ENCODE measurements around the gene CXCL5.

CXCL5 gene

DNA sequence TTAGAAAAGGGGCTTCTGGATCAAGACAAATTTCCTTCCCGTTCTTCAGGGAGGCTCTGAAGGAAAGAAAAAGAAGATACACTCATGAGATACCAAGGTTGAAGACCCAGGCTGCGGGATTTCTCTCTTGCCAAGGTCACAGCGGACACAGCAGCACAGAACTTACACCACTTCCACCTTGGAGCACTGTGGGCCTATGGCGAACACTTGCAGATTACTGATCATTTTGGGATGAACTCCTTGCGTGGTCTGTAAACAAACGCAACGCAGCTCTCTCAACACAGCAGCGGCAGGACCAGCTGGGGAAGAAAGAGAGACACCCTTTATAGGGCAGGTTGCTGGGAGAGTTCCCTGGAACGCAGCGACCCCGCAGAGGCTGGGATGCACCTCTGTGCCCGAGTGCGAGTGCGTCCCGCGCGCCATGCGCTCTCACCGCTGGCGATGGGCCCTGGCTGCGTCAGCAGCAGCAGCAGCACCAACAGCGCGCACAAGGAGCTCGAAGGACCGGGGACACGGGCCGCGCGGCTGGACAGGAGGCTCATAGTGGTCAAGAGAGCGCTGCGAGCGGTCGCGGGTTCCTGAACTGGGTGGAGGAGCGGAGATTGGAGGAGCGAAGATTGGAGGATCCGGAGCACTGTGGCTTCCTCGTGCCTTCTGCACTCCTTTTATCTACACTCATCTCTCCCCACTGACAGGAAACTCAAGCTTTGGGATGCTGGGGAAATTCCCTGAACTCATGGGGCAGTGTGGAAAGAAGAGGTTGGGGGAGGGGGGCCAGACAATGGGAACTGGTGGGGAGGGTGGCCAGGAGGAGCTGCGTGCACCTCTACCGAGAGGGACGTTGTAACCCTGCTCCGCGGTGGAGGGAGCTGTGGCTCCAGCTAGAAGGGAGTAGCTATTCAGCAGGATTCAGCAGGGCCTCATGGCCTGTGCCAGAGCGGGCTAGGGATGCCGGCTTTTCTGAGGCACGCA is at the start of gene CXCL5:
Gene CXCL5, minus strand, starts transcription at position 638 of the 972 bp plus-strand sequence. Its CDS starts 96 bp downstream, at position 542.
- DNase-seq (ENCODE audit: low read depth in 2 of 2): no peak

DNA sequence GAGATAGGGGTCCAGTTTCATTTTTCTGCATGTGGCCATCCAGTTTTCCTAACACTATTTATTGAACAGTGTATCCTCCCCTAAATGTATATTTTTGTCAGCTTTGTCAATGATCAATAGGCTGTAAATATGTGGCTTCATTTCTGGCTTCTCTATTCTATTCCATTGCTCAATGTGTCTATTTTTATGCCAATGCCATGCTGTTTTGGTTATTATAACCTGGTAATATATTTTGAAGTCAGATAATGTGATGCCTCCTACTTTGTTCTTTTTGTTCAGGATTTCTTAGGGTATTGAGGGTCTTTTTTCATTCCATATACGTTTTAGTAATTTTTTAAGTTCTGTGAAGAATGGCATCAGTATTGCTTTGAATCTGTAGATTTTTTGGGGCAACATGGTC is 48.7 kb upstream of the CXCL5 start:
- DNase-seq (ENCODE audit: low read depth in 2 of 2): no peak

DNA sequence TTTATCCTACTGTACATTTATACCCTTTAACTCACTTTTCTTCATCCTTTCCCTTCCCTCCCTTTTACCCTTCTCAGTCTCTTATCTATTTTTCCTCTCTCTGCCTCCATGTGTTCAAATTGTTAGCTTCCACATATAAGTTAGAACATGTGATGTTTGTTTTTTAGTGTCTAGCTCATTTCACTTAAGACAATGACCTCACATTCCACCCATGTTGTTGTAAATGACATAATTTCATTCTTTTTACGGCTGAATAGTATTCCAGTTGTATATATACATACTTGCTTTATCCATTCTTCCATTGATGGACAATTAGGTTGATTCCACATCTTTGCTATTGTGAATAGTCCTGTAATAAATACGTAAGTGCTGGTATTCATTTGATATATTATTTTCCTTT is 47.3 kb upstream of the CXCL5 start:
- no peak for DNase-seq (ENCODE audit: low read depth in 2 of 2)

DNA sequence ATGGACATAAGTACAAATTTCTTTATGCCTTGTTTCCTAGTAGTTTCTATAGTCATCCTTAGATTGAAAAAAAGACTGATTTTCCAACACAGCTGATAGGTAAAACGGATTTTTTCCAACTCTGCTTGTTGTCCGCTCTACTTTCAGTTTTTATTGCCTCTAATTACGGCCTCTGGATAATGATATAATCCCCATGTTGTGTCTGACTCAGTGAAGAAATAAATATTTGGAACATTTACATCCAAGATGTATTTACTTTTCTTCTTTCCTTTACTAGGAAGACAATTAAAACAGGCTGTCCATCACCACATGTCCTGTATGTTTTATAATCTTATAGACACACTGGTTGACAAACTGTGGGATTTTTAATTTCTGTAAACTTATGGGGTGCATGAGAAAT is 46.8 kb upstream of the CXCL5 start:
- no peak for DNase-seq (ENCODE audit: low read depth in 2 of 2)

DNA sequence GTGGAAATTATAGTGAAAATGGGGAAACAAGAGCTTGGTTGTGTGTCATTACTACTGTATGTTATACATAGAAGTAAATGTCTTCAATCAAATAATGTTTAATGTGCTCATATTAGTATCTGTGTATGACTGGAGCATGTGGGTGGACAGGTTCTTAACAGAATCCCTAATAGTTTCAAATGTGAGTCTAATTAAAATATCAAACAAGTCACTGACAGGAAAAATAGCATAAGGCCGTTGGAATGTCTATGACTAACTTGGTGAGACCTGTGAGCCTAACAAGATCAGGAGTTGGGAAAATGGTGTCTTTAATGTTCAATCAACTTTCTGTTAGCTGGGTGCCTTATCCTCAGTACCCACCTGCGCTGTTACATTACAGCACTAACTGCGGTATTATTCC is 46.2 kb upstream of the CXCL5 start:
- DNase-seq (ENCODE audit: low read depth in 2 of 2): no peak

DNA sequence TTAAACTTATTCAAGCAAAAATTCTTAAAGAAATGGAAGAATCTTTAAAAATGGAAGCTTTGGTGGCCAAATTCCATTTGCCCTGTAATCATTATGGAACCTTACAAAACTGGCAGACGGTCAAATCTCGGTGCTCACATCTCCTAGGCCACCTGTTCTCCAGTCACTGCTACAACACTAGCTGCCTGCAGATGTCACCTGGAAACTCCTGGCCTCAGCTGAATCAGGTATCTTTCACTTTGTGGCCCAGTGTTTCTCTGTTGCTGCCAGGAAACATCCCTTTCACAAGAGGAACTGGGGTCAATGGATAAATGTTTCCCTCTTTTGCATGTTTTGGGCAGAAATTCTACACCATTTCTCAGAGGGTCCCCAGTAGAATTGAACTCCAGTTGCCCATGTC is 44.2 kb upstream of the CXCL5 start:
- no peak for DNase-seq (ENCODE audit: low read depth in 2 of 2)

DNA sequence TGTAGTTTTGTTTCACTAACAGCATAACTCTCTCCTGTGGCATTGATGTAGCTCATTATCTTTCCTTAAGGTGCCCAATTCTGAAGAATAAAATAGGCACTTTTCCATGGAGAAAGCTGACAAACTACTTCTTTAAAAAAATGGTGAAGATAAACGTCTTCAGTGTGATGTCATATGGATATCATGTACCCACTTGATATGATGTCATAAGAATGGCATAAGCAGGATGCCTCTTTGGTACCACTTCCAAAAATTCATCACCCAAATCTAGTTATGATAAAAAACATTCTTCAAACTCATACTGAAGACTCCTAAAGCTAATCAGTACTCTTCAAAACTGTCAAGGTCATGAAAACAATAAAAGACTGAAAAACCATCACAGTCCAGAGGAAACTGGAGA is 42.9 kb upstream of the CXCL5 start:
- DNase-seq (ENCODE audit: low read depth in 2 of 2): no peak

DNA sequence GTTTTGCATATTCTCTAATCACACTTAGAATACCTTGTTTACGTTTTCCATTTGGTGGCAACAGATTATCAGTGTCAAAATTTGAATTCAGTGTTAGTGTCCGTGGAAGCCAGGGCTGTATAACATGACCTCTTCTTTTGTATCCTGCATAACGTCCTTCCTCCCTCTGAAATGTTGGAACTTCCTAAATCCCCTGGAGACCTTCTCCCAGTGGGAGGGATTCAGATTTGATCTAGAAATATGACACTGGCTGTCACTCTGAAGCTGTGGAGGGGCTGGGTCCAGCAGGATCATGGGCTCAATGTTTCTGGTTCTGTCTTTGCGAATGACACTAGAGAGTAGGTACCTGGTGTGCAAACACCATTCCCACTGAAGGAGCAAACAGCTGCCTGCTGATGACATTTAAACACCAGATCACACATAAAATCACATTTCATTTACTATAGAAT is 40.9 kb upstream of the CXCL5 start:
- no peak for DNase-seq (ENCODE audit: low read depth in 2 of 2)

DNA sequence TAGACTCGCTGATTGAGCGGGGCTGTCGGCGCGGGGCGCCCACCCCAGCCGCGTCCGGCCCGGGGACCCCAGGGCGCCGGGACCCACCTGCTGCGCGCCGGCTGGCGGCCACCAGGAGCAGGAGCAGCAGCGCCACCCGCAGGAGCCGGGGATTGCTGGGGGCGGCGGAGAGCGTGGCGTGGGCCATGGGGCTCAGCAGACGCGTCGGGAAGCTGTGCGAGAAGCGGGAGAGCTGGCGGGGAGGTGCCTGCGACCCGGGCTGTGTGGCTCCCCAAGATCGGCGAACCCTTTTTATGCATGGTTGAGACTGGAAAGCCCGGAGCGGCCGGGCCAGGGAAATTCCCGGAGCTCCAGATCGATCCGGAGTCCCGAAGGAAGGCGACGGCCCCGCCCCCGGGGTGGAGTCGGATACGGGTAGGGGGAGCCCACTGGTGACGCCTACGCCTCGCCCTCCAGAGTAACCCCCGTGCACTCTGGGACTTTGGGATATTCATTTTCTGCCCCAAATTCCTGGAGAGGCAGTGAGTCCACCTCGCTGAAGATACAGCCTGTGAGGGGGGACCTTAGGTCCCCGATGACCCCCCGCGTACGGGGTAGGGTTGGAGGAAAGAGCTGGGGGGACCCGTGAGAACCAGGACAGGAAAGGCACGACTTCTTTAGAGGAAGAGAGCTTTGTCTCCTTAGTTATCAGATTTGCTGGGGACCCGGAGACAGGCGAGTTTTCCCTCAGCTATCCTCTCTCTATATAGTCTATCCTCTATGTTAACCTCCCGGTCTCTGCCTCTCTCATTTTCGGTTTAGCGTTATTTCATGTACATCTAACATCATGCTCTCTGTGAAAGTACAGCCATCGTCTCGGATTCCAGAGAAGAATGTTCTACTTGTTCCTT is 40.2 kb upstream of the CXCL5 start, which contains the start of gene CXCL3:
Gene CXCL3, minus strand, starts transcription at position 265 of the 890 bp plus-strand sequence. Its CDS starts 78 bp downstream, at position 187.
- no peak for DNase-seq (ENCODE audit: low read depth in 2 of 2)

DNA sequence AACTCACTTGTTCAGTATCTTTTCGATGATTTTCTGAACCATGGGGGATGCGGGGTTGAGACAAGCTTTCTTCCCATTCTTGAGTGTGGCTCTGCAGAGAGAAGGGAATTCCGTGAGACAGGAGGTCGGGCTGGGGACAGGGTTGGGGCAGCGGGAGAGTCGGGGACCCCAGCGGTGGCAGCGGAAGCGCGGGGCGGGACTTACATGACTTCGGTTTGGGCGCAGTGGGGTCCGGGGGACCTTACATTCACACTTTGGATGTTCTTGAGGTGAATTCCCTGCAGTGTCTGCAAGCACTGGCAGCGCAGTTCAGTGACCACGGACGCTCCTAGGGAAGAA is 39.6 kb upstream of the CXCL5 start:
- DNase-seq (ENCODE audit: low read depth in 2 of 2): no peak

DNA sequence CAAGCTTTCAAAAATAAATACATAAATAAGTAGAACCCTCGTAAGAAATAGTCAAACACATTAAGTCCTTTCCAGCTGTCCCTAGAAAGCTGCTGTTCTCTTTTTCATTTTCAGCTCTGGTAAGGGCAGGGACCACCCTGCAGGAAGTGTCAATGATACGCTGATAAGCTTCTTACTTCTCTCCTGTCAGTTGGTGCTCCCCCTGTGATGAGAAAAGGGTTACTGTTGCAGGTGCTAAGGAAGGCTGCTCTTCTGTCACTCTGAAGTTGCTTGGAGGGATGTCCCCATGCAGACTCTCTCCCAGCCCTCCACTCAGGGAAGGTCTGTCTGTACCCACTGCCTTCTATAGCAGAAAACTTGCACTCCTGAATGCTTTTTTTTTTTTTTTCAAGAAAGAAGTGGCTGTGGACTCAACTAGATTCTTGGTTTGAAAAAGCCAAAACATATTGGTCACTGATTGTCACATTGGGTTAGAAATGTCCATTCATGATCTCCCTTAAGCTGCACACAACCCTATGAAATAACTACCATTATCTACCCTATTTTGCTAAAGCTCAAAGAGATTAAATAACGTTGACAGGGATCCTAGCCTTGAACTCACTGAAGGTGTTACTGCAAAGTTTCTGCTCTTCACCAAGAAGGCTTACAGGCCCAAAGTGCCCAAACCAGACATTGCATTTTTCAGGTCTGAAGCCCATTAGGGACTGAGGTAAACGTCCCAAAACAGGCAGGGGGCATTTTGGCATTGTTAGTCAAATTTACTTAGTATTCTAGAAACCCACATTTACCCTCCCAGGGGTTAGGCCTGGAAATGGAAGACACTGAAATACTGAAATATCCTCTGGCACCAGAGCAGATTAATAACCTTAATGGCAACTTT is 38.8 kb upstream of the CXCL5 start:
- no peak for DNase-seq (ENCODE audit: low read depth in 2 of 2)

DNA sequence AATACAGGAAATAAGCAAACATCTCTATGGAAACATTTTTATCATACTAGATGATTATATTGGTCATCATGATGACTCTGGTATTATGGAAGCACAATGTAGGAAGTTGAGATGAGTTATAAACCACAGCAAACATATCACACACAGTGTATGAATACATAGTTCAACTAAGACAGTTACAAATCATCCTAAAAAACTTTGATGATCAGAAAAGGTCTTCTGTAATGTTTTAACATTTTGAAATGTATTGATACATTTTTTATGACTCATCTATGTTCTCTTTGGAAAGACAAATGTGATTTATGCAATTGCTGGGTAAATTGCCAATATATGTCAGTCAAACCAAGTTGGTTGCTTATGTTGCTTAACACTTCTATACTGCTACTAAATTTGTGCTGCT is 35.3 kb upstream of the CXCL5 start:
- DNase-seq (ENCODE audit: low read depth in 2 of 2): no peak

DNA sequence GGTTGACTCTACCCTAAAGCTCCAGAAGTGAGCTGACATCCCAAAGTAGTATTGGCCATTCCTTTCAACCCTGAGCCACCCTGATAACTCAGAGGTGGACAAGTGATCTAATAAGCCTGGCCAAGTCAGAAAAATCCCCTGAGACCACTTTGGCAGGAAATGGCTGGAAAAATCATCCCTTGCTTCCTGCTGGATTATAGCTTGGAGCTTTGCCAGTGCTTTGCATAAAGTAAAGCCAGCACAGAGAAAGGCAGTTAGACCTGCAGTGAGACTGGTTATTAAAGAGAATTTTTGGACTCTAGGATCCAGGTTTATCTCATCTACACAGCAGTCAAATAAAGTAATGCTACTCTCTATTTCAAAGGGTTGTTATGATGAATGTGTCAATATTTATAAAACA is 33.6 kb upstream of the CXCL5 start:
- no peak for DNase-seq (ENCODE audit: low read depth in 2 of 2)

DNA sequence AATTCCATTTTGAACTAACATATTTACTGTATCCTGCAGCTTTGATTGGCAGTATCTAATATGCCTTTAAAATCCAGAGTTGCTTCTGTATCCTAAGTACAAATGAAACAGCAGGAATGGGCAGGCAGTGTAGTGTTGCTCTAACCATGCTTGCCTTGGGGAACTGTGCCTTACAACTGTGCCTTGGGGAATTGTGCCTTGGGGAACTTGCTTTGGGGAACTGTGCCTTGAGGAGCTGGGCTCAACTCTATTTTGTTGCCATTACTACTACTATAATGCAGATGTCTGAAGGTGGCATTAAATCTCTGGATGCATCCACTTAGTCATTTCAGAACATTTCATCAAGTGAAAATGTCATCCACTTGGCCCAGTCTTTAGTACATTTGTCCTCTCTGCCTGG is 33.1 kb upstream of the CXCL5 start:
- DNase-seq (ENCODE audit: low read depth in 2 of 2): no peak

DNA sequence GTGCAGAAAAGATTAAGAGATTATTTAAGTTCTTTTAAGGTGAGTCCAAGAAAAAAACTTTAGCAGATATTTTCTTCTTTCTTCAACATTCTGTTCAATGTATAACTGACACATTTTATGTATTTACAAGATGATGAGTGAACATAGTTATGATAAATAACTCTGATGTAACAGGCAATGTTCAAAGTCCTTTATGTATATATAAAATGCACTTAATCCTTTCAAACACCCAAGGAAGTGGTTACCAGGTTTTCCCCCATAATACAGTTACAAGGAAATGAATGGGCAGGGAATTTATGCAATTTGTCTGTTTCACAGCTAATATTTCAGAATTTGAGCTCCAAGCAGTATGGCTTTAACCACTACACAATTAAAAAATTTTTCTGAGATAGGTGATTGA is 31.8 kb upstream of the CXCL5 start:
- DNase-seq (ENCODE audit: low read depth in 2 of 2): no peak

DNA sequence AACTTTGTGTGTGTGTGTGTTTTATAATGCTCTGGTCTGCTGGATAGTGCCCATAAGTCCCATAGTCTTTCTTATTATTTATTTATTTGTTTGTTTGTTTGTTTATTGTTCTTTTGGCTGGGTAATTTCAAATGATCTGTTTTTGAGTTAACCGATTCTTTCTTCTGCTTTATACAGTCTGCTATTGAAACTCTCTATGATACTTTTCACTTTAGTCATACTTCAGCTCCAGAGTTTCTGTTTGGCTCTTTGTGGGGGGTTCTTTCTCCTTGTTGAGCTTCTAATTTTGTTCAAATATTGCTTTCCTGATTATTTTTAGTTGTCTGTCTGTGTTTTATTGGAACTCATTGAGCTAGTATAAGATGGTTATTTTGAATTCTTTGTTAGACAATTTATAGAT is 30.0 kb upstream of the CXCL5 start:
- no peak for DNase-seq (ENCODE audit: low read depth in 2 of 2)

DNA sequence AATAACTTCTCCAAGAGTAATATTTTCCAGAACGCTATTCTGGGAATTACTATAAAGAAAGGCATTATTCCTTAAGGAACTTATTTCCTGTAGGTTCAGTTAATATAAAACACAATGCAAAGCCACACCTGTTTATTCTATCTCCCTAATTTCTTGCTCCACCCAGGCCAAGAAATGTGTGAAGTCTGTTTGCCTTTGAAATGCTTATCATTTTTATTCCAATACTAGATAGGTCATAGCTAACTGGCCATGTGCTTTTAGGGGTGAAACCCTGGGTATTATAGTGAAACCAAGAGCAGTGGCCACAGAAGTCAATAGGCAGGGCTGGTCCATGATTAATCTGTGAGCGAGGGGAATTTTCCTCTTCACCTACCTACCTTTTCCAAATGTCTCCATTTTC is 25.2 kb upstream of the CXCL5 start:
- DNase-seq (ENCODE audit: low read depth in 2 of 2): no peak

DNA sequence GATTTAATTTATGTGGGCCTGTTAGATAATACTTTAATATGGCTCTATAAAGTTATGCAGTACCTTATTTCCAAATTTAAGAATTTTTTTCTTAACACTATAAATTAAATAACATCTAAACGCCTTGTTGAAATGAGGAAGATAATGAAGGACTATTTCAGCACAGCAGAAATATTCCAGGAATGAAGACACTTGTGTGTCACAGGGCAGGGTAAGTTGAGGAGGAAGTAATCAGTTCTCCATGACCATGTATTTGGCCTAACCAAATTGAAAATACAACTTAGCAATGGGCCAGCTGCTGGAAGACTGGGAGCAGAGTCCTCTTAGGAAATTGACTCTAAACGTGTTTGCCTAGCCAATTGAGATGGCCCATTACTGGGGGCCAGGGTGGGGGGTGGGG is 23.1 kb upstream of the CXCL5 start:
- no peak for DNase-seq (ENCODE audit: low read depth in 2 of 2)

DNA sequence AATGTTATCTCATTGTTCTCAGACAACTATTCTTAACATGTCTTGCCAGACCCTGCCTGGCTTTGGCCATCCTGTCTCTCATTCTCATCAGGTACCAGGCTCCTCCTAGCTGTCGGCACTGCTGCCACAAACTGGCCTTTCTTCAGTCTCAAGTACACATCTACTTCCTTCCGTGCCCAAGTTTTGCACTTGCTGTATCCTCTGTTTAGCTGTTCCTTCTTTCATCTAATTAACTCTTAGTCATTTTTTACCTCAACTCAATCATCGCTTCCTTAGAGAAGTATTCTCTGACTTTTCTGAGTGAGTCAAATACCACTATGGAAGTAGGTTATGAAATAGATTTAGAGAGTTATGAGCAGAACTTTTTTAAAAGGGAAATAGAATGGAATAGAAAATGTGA is 20.3 kb upstream of the CXCL5 start:
- DNase-seq (ENCODE audit: low read depth in 2 of 2): no peak

DNA sequence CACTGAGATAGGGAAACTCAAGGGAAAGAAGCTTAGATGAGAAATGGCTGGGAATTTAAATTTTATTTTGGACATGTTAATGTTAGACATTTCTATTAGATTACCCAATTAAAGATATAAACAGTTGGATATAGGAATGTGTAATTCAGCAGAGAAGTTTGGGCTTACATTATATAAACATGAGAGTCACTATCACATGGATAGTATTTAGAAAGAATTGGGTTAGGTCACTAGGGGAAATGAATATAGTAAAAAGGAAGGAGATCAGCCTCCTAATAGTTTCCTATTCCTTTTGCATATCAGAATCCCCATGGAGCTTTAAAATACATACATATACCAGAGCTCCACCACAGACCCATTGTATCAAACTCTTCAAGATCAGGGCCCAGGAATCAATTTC is 19.6 kb upstream of the CXCL5 start:
- DNase-seq (ENCODE audit: low read depth in 2 of 2): no peak

DNA sequence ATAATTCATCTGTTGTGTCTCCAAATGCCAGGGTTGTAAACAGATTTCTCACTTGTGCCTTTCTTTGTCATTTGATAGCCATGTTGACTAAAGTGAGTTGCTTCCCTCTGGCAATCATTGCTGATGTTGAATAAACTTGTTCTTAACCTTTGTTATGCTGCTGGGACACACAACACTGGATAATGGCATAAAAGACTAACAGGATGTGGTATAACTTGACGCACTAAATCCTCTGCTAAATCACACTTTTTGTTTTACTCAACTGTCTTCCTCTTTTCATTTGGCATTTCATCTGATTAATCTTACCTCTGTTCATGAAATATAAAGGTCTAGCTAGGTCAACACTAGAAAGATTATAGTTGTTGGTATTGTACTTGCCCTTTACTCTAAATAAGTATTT is 17.6 kb upstream of the CXCL5 start:
- no peak for DNase-seq (ENCODE audit: low read depth in 2 of 2)

Data from stimulated activated CD4-positive, alpha-beta T cell treated with anti-CD3 and anti-CD28 coated beads, Interleukin-4, amount 100 ng/mL, for 48 hours (primary cell).